Lung (tissue), 12 donors: ENCODE measurements around the gene PPP1R36. TPM values are rescaled to one million over a fixed set of nuclear protein-coding genes. Genes with fewer than 3 reads are reported as not detected.

ENCODE experiments used
- ATAC-seq: fragments of 200-7000 bp; cut with Tn5 transposase; one replicate; pipeline ENCODE4 v1.9.1; 2020; ENCODE audit warnings: moderate number of reproducible peaks; ENCODE audit not compliant: insufficient read depth, low FRiP score
- DNase-seq, 3 donors: peaks; one replicate each; pipeline ENCODE4 v3.0.0-alpha.2; 2013 to 2017
- H3K27ac ChIP-seq, 2 donors: one replicate each; pipeline ENCODE4 v1.5.1; 2013; ENCODE audit warnings: mild to moderate bottlenecking in 2 of 2, moderate library complexity in 2 of 2, control low read depth in 1 of 2, inconsistent platforms in 1 of 2, low read depth in 1 of 2, low read length in 1 of 2
- H3K27me3 ChIP-seq, 3 donors: one replicate each; pipeline ENCODE4 v1.5.1; 2013; ENCODE audit warnings: low read length in 2 of 3; ENCODE audit not compliant: control insufficient read depth in 3 of 3, insufficient read depth in 3 of 3
- H3K36me3 ChIP-seq, 4 donors: one replicate each; pipeline ENCODE4 v1.5.1; 2013; ENCODE audit warnings: low read length in 4 of 4, mild to moderate bottlenecking in 1 of 4, moderate library complexity in 1 of 4; ENCODE audit not compliant: control insufficient read depth in 4 of 4, insufficient read depth in 4 of 4
- H3K4me1 ChIP-seq, 5 donors: one replicate each; pipeline ENCODE4 v1.5.1; 2013; ENCODE audit warnings: low read length in 5 of 5, mild to moderate bottlenecking in 2 of 5, moderate library complexity in 1 of 5; ENCODE audit not compliant: control insufficient read depth in 5 of 5, insufficient read depth in 5 of 5
- H3K4me3 ChIP-seq: one replicate; pipeline ENCODE4 v1.5.1; 2013; ENCODE audit warnings: mild to moderate bottlenecking, control low read depth, moderate library complexity
- H3K9ac ChIP-seq, 2 donors: one replicate each; pipeline ENCODE4 v1.5.1; 2013; ENCODE audit warnings: low read length in 2 of 2, control low read depth in 1 of 2; ENCODE audit not compliant: insufficient read depth in 1 of 2
- H3K9me3 ChIP-seq, 4 donors: one replicate each; pipeline ENCODE4 v1.5.1; 2013; ENCODE audit warnings: low read length in 3 of 4, mild to moderate bottlenecking in 1 of 4, moderate library complexity in 1 of 4; ENCODE audit not compliant: control insufficient read depth in 4 of 4, insufficient read depth in 3 of 4
- WGBS, 2 donors: extraction: QIAGEN DNeasy Blood & Tissue Kit; methylation state at CpG; one replicate each; pipeline ENCODE4 v1.1.7; 2013; 5-methylcytosine and 5-hydroxymethylcytosine counted together
- polyA plus RNA-seq, 2 donors: library from polyadenylated mRNA; stranded (reverse); fragments of 200-250 nt; gene quantifications; one replicate each; pipeline ENCODE4 v1.2.1, GENCODE V29; 2013
- total RNA-seq, 2 donors: library from RNA; depleted of rRNA in 1 of 2; stranded (reverse); fragments of >200 nt in 1 of 2; gene quantifications; one replicate each; pipeline ENCODE4 v1.2.1, GENCODE V29; 2014 to 2021
- TF ChIP-seq, protein P1 (sequence below): IDR thresholded peaks from 2 replicates; pipeline ENCODE4 v1.5.1; 2012; ENCODE audit warnings: mild to moderate bottlenecking; ENCODE audit errors: control extremely low read depth, extremely low read depth
- donor health status: control.
- donor health status: control.
- donor health status: Bipolar disorder and iron deficiency.
- donor health status: healthy.
- donor health status: DM: yes; HTN: yes; CAD: no.

Gene PPP1R36
- total and polyA plus RNA-seq, 4 donors = 1.2 to 3.1 (median 1.9) TPM

GRCh38 chr14:64574371-64575107 lies 24.8 kb downstream of the PPP1R36 start:
- DNase-seq (no peak), ATAC-seq (no peak)
- H3K36me3 ChIP-seq = no peaks in the 10 kb centered on the region
- no peak overlapping the region for H3K9ac ChIP-seq
- H3K4me3 ChIP-seq = no peak overlapping the region
- peaks cover 0 to 1% (median 0%) of the 10 kb centered on the region in 4 donors for H3K9me3 ChIP-seq
- WGBS, 2 donors = 92 to 95% methylated on average over 6 of the region's 6 CpGs
- no peak overlapping the region for H3K27ac ChIP-seq
- TF ChIP-seq, protein P1, sequence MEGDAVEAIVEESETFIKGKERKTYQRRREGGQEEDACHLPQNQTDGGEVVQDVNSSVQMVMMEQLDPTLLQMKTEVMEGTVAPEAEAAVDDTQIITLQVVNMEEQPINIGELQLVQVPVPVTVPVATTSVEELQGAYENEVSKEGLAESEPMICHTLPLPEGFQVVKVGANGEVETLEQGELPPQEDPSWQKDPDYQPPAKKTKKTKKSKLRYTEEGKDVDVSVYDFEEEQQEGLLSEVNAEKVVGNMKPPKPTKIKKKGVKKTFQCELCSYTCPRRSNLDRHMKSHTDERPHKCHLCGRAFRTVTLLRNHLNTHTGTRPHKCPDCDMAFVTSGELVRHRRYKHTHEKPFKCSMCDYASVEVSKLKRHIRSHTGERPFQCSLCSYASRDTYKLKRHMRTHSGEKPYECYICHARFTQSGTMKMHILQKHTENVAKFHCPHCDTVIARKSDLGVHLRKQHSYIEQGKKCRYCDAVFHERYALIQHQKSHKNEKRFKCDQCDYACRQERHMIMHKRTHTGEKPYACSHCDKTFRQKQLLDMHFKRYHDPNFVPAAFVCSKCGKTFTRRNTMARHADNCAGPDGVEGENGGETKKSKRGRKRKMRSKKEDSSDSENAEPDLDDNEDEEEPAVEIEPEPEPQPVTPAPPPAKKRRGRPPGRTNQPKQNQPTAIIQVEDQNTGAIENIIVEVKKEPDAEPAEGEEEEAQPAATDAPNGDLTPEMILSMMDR = no peak
- H3K27me3 ChIP-seq = no peaks in the 10 kb centered on the region
- peaks cover 0 to 16% (median 0%) of the 10 kb centered on the region in 5 donors for H3K4me1 ChIP-seq

DNA sequence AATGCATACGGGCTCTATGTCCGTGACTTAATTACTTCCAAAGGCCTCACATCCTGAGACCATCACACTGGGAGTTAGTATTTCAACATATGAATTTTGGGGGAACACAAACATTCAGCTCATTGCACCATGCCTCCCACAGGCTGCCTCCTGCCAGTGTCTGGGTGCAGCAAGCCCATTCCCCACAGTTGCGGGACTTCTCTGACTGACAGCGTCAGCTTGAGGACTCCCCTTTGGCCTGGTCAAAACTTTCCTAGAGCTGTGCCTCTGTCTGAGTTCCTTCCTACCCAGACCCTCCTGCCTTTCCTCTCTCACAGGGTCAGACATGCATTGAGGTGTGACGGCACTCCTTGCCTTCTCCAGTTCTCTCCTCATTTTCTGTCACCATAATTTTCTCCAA lies 27.4 kb downstream of the PPP1R36 start:
- Histone ChIP-seq H3K27me3 (no peaks in the 10 kb centered on the region), H3K36me3 (no peaks in the 10 kb centered on the region), H3K9me3 (peaks cover 0 to 1% (median 0%) of the 10 kb centered on the region in 4 donors), H3K4me3 (no peak overlapping the region), H3K27ac (no peak overlapping the region), H3K4me1 (peaks cover 0 to 14% (median 0%) of the 10 kb centered on the region in 5 donors), H3K9ac (no peak overlapping the region)
- 76 to 99% methylated on average over 5 of the region's 5 CpGs for WGBS, 2 donors
- TF ChIP-seq, protein P1 = no peak
- DNase-seq (no peak), ATAC-seq (no peak)

DNA sequence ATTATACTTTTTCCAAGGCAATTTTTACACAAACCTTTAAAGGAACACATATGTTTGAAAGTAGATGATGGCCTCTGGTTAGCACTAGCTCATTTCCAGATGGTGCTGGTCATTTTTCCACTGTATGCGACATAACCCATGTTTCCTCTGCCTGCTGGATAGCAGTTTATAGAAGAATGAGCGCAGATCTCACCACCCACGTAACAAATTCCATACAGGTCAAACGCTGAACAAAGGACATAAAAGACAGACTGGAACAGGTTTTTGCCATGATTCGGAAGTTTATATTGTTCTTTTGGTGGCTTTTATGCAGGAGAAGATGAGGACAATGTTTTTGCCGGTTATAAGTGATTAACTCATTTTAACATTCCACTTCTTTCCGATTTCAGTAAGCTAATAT lies 30.7 kb downstream of the PPP1R36 start:
- H3K36me3 ChIP-seq = no peaks in the 10 kb centered on the region
- 88 to 92% methylated on average over 7 of the region's 7 CpGs for WGBS, 2 donors
- no peak overlapping the region for H3K9ac ChIP-seq
- H3K9me3 ChIP-seq = no peaks in the 10 kb centered on the region
- no peaks in the 10 kb centered on the region for H3K4me1 ChIP-seq
- DNase-seq (no peak), ATAC-seq (no peak)
- no peaks in the 10 kb centered on the region for H3K27me3 ChIP-seq
- TF ChIP-seq, protein P1 = no peak
- no peak overlapping the region for H3K4me3 ChIP-seq
- H3K27ac ChIP-seq = no peak overlapping the region
